ENCODE data around the gene NCKAP5. TPM values are rescaled to one million over a fixed set of nuclear protein-coding genes. Genes with fewer than 3 reads are reported as not detected.

The NCKAP5 gene
- total and polyA plus RNA-seq, 2 of the 8 experiments (the other 6 are each of a cell fraction or from before 2014, with no cell fraction given): 0.27 to 0.86 TPM

- TF ChIP-seq NANOG (IDR thresholded peaks at IDR 0.05; ENCODE audit: insufficient read depth, low read depth, low read length, poor library complexity, severe bottlenecking): no peak
- TF ChIP-seq TCF12 (IDR thresholded peaks at IDR 0.05; ENCODE audit: low read depth, low read length): no peak
- TF ChIP-seq GABPA (IDR thresholded peaks at IDR 0.05; ENCODE audit: borderline replicate concordance, insufficient read depth, low read length): no peak
- TF ChIP-seq JUN (IDR thresholded peaks at IDR 0.05; ENCODE audit: low read depth, low read length): no peak
- TF ChIP-seq HDAC6 (IDR thresholded peaks at IDR 0.05; ENCODE audit: low read depth, low read length): no peak
- TF ChIP-seq KDM1A (IDR thresholded peaks at IDR 0.05; ENCODE audit: borderline replicate concordance, low read length): no peak
Measured at GRCh38 chr2:133143645-133144044, 424.6 kb downstream of the NCKAP5 start (continued).
